HG02973 (cell line): Measurements from ENCODE around the gene HOXB7.

Source experiments
- ATAC-seq: cut with Tn5 transposase; IDR thresholded peaks from one replicate; pipeline ENCODE4 v1.9.1; 2021; ENCODE audit warnings: moderate library complexity; ENCODE audit not compliant: unreplicated experiment

Gene HOXB7

GRCh38 chr17:48611213-48611612 lies 396 bp upstream of the HOXB7 start:
- ATAC-seq, result no peak

DNA sequence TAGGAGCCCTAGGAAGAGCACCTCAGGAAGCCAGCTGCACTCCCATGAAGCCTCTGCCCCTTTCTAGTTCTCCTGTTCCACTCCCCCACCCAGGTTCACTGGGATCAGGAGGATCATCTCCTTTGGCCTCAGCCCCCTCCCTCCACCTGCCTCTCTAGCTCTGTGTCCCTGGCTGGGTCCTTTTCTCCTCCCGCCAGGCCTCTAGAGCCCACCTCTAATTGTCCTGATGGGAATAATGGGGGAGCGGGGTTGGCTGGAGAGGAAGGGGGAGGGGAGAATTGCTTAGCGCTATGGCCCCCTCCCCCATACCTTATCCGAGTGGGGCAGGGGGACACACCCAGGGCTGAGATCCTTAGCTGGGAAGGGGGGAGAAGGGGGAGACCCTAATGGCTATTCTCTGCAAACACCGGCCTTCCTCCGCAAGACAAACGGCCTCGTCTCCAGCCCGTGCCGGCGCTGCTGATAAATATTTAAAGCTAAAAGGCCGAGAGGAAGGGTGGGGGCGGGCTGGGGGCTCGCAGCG lies 997 bp downstream of the HOXB7 start:
- no peak for ATAC-seq

GRCh38 chr17:48609033-48609432 lies 1.8 kb downstream of the HOXB7 start:
- no peak for ATAC-seq

DNA sequence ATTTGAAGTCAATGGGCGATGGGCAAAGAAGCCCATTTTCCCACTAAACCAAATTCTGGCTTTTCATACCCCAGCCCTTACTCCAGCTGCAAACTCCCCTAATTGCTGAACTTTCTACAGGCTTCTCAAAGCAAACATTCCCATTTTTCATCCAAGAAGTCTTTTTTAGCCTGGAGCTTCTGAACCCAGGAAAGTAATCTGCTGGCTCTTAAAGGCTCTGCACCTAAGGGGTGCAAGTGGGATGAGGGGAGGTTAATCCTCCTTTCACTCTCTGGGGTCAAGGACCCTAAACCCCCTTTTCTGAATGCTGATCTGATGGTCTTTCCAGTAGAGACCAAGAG lies 2.4 kb downstream of the HOXB7 start:
- no peak for ATAC-seq

DNA sequence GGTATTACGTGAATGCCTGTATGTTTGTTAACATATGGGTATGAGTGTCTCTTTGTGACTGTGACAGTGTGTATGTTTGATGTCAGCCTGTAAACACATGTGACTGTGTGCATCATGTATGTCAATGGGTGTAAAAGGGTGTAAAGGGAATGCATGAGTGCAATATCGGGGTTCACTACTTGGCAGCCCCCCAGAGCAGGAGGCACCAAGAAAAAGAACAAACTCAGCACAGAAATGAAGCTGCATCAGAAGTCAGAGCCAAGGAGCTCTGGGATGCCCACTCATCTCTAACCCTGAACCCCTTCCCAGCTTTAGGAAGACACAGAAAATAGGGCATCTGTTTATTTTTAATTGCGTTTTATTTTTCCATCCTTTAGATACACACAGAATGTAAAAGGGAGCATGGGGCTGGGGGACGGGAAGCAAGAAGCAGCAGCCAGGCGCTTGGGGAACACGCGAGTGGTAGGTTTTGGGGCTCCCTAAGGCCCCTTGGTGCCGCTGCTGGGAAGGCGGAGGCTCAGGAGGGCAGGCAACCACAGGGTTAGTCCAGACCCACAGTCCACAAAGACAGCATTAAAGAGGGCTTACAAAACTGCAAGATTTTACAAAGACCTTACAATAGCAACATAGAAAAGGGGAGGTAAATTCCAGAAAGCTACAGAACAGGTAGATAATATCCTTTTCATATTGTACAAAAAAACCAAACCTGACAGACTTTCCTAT lies 3.8 kb downstream of the HOXB7 start:
- no peak for ATAC-seq

- no peak for ATAC-seq
These were observed 4.6 kb downstream of the HOXB7 start for GRCh38 chr17:48605991-48606891.

GRCh38 chr17:48605409-48605919 lies 5.4 kb downstream of the HOXB7 start:
- no peak for ATAC-seq

DNA sequence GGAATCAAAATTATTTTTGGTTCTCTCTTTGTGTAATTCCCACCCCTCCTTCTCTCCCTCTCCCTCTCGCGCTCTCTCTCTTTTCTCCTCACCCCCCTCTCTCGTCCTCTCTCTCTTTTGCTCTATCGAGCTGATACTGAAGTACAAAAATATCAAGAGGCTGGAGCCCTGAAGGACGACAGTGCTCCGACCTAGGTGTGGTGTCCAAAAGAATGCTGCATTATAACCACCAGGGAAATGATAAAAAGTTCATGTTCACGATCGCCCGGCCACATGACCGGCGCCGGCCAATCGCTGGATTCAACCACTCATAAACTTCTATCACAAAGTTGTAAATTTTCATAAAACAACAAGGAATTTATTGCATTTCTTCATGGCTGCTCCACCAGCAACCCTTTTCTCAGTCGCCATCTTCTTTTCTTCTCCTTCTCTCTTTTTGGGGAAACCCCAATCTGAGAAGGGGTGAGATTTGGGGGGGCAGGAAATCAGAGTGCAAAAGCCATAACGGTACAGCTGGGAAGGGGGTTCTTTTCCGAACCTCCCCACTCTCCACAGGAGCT lies 6.0 kb downstream of the HOXB7 start, which contains the start of gene HOXB6:
Gene HOXB6, minus strand, starts transcription at position 217 of the 560 bp plus-strand sequence. CDS start 6,836 bp downstream, outside the sequence.
- ATAC-seq, result no peak

- no peak for ATAC-seq
These were observed 6.7 kb downstream of the HOXB7 start for GRCh38 chr17:48603959-48604769.

GRCh38 chr17:48601539-48602425 lies 9.0 kb downstream of the HOXB7 start:
- no peak for ATAC-seq

DNA sequence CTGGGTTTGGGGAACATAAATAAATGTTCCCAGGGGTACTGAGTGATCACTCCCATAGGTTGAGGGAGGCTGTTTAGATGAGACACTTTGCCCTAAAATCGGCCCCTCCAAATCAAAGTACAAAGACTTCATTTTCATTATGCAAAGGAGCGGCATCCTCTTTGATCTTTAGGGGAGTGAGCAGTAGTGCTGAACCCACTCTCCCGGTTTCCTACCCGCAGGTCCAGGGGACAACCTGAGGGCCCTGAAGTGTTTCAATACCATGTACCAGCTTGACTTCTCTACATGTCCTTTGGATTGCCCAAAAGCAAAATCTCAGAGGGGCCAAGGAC lies 9.6 kb downstream of the HOXB7 start:
- ATAC-seq, result no peak

- no peak for ATAC-seq
These were observed 10.3 kb downstream of the HOXB7 start for GRCh38 chr17:48600244-48601098.

DNA sequence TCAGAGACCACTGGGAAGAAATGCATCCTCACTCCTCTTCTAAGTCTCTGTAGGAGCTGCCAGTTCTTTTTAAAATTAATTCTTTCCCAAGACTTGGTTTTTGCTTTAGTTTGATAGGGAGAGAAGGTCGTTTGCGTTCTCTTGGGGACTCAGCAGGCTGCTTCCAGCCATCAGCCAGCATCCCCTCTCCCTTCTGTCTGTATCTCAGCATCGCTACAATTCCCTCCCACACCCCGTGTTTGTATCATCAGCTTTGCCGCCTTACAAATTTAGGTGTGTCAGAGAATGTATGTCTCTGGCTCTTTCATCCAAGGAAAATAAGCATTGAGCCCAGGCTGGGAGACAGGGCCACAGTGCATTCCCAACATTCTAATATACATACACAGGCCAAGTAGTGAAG lies 11.5 kb downstream of the HOXB7 start:
- no peak for ATAC-seq

DNA sequence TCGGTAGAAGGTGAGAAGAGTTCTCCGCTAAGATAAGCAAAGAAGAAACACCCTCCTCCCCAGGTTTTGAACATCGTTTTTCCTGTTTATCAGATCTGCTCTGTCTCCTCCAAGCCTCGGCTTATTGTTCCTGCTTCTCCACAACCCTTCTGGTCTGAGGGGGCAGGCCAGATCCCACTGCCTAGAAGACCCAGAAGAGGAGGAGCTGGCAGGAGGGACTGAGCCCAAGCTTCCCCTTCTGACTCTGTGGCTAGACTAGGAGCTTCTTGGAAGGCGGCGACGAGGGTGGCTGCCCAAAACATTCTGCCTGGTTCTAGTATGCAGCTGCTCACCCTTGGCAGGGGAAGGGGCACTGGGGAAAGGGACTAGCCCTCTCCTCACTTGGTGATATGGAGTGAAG lies 12.1 kb downstream of the HOXB7 start:
- ATAC-seq, result no peak

GRCh38 chr17:48597778-48598631 lies 12.8 kb downstream of the HOXB7 start:
- no peak for ATAC-seq

GRCh38 chr17:48597528-48597777 lies 13.4 kb downstream of the HOXB7 start:
- no peak for ATAC-seq

DNA sequence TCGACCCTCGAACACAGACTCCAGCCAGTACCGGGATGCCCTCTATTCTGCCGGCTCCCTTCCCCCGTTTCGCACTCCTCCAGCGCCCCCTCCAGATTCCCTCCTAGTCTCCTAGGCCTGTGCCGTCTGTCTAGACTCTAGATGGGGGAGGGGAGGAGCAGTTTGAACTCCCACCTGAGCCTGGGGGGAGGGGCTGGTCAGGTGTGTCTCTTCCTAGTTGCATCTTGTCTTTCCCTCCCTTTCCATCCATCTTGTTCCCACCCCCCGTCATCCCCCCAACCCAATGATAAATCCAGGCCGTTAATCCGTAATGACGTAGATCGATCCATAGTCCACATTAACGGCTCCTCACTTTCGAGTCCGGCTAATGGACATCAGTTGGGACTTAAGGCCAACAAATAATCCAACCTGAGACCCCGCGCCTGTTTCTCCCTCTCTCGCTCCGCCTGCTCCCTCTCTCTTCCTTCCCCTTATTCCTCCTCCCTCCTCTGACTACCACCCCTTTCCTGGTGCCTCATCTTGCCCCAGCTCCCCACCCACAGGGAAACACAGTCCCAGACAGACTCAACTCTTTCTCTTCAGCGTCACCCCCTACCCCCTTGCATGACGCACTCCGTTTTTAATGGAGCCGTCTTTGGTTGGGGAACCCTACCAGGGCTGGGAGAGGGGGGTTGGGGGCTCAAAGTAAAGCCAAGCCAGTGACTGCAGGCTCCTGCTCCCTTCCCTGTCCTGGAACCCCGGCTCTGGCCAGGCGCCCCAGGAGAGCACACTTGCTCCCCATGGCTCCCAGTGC lies 13.9 kb downstream of the HOXB7 start:
- ATAC-seq, result no peak
